Fibroblast of the aortic adventitia (primary cell): Measurements from ENCODE around the gene ZNF511. TPM values are rescaled to one million over a fixed set of nuclear protein-coding genes. Genes with fewer than 3 reads are reported as not detected.
A peak's percentile ranks its signal among the peaks of the same experiment; 100 is the strongest.

Source experiments
- DNase-seq: peaks from one replicate; pipeline ENCODE4 v3.0.0-alpha.2; 2010; ENCODE audit warnings: low read depth
- H3K4me3 ChIP-seq: 2 replicates; pipeline ENCODE4 v1.5.1; 2011; ENCODE audit warnings: low read depth, mild to moderate bottlenecking, control low read depth, low read length, moderate library complexity
- total RNA-seq: library from RNA; depleted of rRNA; stranded (reverse); fragments of >200 nt; gene quantifications from 2 replicates; pipeline ENCODE4 v1.2.3, GENCODE V29; 2012; ENCODE audit warnings: low replicate concordance
- TF ChIP-seq, protein P1 (sequence below): IDR thresholded peaks from 2 replicates; pipeline ENCODE4 v1.5.1; 2011; ENCODE audit warnings: mild to moderate bottlenecking, low read length, control low read depth, inconsistent platforms; ENCODE audit not compliant: insufficient read depth

ZNF511 gene
- total RNA-seq, 1 donor: 22.1 TPM

DNA sequence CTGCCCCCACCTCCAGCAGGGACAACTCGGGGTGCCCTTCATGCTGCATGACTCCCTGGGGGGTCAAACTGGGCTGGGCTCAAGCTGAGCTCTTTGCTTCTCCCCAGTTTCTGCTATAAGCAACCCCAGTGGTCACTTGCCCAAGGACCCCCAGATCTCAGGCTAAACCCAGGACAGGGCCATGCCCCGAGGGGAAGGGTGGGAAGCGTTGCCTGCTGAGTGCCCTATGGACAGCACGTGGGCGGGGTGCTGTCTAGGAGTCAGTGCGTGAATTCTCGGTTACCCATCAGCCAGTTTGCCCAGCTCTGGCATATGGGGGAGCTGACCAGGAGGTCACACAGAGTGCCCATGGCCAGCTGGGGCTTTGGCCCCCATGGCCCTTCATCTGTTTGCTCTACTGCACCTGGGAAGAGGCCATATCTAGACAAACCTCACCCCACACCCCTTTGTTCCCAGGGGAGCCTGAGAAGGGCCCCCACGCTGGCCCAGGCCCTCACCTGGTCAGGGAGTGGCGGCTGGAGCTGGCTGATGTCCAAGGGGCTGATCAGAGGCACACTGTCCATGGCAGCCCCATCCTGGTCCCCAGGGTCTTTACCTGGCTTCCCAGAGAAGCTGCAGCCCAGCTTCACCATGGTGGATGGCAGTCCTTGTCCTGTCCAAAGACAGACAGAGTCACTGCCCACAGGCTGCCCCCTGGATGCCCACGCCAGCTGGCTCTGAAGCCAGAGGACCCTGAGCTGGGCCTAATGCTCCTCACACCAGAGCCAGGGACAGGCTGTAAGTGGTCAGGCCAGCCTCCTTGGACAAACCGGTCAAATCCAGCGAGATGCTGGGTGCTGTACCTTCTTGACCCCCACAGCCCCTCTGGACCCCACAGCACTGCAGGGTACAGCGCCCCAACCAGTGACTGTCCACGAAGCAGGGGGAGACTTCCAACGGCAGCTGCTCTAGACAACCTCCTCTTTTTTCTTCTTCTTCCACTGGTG, 19.9 kb downstream of the ZNF511 start:
- no peak for DNase-seq
- H3K4me3 ChIP-seq: no peak overlapping the region
- TF ChIP-seq, protein P1, sequence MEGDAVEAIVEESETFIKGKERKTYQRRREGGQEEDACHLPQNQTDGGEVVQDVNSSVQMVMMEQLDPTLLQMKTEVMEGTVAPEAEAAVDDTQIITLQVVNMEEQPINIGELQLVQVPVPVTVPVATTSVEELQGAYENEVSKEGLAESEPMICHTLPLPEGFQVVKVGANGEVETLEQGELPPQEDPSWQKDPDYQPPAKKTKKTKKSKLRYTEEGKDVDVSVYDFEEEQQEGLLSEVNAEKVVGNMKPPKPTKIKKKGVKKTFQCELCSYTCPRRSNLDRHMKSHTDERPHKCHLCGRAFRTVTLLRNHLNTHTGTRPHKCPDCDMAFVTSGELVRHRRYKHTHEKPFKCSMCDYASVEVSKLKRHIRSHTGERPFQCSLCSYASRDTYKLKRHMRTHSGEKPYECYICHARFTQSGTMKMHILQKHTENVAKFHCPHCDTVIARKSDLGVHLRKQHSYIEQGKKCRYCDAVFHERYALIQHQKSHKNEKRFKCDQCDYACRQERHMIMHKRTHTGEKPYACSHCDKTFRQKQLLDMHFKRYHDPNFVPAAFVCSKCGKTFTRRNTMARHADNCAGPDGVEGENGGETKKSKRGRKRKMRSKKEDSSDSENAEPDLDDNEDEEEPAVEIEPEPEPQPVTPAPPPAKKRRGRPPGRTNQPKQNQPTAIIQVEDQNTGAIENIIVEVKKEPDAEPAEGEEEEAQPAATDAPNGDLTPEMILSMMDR: no peak

DNA sequence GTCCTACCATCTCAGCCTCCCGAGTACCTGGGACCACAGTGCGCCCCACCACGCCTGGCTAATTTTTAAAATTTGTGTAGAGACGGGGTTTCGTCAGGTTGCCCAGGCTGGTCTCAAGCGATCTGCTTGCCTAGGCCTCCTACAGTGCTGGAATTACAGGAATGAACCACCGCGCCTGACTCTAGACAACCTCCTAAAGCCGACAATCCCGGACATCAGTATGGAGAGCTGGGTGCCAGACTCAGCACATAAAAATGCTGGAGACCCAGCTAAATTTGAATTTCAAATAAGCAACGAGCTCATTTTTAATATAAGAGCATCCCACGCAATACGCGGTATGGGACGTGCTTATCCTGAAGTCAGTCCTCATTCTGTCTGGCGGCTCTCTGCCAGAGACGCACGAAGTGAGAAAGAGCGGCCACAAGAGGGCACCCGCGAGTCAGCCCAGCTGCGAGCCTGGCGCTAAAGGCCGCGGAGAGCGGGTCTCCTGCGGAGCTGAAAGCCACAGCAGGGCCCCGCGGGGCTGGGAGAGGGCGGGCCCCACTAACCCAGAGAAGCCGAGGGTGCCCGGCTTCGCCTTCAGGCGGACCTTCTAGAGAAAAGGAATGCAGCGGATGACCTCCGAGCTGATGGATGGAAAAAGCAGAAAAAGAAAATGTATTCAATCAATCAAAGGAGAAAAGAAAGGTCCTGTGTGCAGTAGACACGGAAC, 20.9 kb downstream of the ZNF511 start:
- TF ChIP-seq, protein P1: peak; percentile 92
- peak; percentile 84 for DNase-seq
- peak overlapping the region; percentile 39 for H3K4me3 ChIP-seq

DNA sequence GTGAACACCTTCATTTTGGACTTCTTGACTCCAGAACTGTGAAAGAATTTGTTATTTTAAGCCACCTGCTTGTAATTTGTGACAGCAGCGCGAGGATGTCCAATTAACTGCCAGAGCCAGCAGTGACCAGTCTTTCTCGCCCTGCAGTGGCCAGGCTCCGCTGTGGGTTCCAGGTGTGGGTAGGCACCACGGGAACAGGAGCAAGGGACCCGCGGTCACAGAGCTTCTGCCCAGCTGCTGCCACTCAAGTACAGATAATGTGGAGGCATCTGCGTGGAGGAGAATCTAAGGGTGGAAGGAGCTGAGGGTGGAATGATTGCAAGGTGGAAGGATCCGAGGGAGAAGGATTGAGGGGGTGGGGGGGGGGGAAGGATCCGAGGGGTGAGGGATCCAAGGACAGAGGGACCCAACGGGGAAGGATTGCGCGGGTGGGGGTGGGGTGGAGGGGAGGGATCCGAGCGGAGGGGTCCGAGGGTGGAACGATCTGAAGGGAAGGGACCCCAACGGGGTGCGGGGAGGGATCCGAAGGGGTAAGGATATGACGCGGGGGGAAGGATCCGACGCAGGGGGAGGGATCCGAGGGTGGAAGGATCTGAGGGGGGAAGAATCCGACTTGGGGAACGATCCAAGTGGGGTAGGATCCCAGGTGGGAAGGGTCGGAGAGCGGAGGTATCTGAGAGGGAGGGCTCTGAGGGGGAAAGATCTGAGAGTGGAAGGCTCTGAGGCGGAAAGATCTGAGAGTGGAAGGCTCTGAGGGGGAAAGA, 24.4 kb downstream of the ZNF511 start:
- H3K4me3 ChIP-seq: no peak overlapping the region
- no peak for DNase-seq

DNA sequence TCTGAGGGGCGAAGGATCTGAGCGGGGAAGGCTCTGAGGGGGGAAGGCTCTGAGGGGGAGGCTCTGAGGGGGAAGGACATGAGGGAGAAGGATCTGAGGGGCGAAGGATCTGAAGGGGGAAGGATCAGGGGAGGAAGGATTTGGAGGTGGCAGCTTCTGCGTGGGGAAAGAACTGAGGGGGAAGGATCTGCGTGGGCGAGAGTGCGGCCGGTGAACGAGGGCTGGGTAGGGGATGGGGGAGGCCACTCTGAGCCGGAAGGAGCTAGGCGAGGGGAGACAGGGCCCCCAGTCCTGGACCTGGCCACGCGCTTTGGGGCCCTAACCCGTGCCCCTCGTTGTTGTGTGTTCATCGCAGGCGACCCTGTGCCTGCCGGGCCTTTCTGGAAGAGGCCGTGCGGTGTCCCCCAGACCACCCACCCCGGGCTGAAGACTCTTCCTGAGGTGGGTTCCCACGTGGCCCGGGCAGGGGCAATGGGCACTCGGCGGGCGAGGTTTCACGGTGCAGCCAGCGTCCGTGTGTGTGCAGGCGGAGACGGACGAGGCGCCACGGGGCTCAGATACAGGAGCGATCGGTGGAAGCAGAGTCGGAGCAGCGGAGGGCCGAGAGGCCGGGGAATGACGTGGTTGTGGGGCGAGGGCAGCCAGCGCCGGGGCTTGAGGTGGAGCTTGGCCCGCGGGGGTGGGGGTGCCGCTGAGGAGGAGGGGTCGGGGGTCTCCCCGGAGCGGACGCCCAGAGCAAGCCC, 26.0 kb downstream of the ZNF511 start:
- TF ChIP-seq, protein P1: no peak
- peak overlapping the region; percentile 46 for H3K4me3 ChIP-seq
- no peak for DNase-seq

More for the DNA sequence above, 24.4 kb downstream of the ZNF511 start:
- TF ChIP-seq, protein P1: no peak

DNA sequence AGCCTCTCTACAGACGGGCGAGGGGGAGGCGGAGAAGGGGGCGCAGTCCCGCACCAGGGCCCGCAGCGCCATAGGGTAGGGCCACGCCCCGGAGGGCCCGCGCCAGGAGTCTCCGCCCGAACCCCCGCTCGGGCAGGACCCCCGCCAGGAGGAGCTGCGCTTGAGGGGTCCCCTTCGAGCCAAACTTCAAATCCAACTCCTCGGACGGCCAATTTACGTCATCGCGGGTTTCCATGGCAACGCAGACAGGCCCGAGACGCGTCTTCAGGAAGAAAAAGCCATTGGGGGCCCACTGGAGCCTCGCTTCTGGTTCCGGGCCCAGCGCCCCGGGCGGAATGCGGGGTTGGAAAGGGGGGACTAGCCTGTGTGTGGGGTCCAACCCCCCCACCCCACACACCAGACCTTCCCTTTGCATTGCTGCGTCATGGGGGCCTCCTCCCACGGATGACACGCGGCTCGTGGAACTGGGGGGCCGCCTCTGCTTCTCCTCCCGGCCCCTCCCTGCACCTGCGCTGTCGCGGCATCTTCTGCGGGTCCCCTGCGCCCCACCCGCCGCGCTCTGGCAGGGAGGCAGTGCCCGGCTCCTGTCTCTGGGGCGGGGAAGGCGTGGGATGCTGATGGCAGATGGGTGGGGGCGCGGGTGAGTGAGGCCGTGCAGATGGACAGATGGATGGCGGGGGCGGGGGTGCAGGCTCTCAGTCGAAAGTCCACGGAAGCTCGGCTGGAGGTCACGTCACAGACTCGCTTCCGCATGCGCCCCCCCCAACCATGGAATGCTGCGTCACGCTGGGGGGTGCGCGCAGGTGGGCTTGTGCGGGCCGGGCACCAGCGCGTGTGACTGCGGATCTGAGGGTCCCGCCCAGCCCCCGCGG, 26.8 kb downstream of the ZNF511 start:
- H3K4me3 ChIP-seq: peak overlapping the region; percentile 46
- peak; percentile 60 for DNase-seq
- TF ChIP-seq, protein P1: no peak
